Panc1 (cell line): Measurements from ENCODE around the gene DCTN2. TPM values are rescaled to one million over a fixed set of nuclear protein-coding genes. Genes with fewer than 3 reads are reported as not detected.

Source experiments
- ATAC-seq: fragments of 200-7000 bp; cut with Tn5 transposase; 2 replicates; pipeline ENCODE4 v1.9.1; 2020; ENCODE audit warnings: mild to moderate bottlenecking, moderate library complexity
- BruUV-seq: library from RNA; stranded (reverse); fragments of 400-500 nt; replicated peaks from 2 replicates; lab custom pipeline; 2021; lab: Mats Ljungman, UMichigan
- CTCF ChIA-PET: fragments of 300-600 bp; sonication (Branson Sonifier 250); formaldehyde crosslinking; loops from one replicate; lab custom pipeline; 2022; ENCODE audit warnings: antibody characterized with exemption; lab: Charles Lee
- POLR2A ChIA-PET: fragments of 300-600 bp; sonication (Branson Sonifier 250); formaldehyde crosslinking; loops from one replicate; lab custom pipeline; 2022; ENCODE audit warnings: antibody characterized with exemption; lab: Charles Lee
- DNase-seq: peaks from one replicate; pipeline ENCODE4 v3.0.0-alpha.2; 2010; ENCODE audit warnings: low read depth, low spot score
- H3K27ac ChIP-seq: 2 replicates; pipeline ENCODE4 v1.5.1; 2011; ENCODE audit warnings: mild to moderate bottlenecking, low read length, inconsistent platforms
- H3K27me3 ChIP-seq: fragments of 200-500 bp; sonication (Bioruptor generic); 2 replicates; pipeline ENCODE4 v1.6.0; 2014; ENCODE audit warnings: low read length, inconsistent platforms; ENCODE audit not compliant: control insufficient read depth, insufficient read depth
- H3K36me3 ChIP-seq: fragments of 200-500 bp; sonication (Bioruptor generic); 2 replicates; pipeline ENCODE4 v1.5.1; 2014; ENCODE audit warnings: inconsistent platforms, mild to moderate bottlenecking, low read length, moderate library complexity; ENCODE audit not compliant: control insufficient read depth, insufficient read depth
- H3K4me1 ChIP-seq: 2 replicates; pipeline ENCODE4 v1.5.1; 2011; ENCODE audit warnings: inconsistent platforms, mild to moderate bottlenecking, low read length, moderate library complexity; ENCODE audit not compliant: control insufficient read depth, insufficient read depth
- H3K4me3 ChIP-seq, 2 experiments: 2 replicates each; pipeline ENCODE4 v1.5.1; 2011 to 2012; ENCODE audit warnings: low read depth in 2 of 2, low read length in 2 of 2, mild to moderate bottlenecking in 2 of 2, inconsistent platforms in 1 of 2, moderate library complexity in 1 of 2
- H3K9me3 ChIP-seq: fragments of 200-500 bp; sonication (Bioruptor generic); 2 replicates; pipeline ENCODE4 v1.5.1; 2014; ENCODE audit warnings: low read depth, mild to moderate bottlenecking, inconsistent platforms, low read length, moderate library complexity; ENCODE audit not compliant: control insufficient read depth, insufficient read depth
- POLR2AphosphoS5 ChIP-seq: IDR thresholded peaks from 2 replicates; pipeline ENCODE4 v1.6.1; 2012; ENCODE audit warnings: mild to moderate bottlenecking, low read depth, low read length, moderate library complexity
- SIN3A ChIP-seq: IDR thresholded peaks from 2 replicates; pipeline ENCODE4 v1.6.1; 2012; ENCODE audit warnings: low read depth, mild to moderate bottlenecking, low read length, moderate library complexity, borderline replicate concordance; ENCODE audit not compliant: insufficient read depth
- TCF7L2 ChIP-seq: IDR thresholded peaks from 2 replicates; pipeline ENCODE4 v1.6.1; 2011; ENCODE audit warnings: mild to moderate bottlenecking, low read depth, low read length, inconsistent platforms
- in situ Hi-C: cut with HindIII; loops from 2 replicates; pipeline ENCODE4 v1.10.0; 2016; ENCODE audit warnings: low sequenced_read_pairs, low pct_unique_long_range_greater_than_20kb
- intact Hi-C: fragments of 100-400 bp; cut with micrococcal nuclease; formaldehyde crosslinking; loops from one replicate; pipeline ENCODE4 v1.10.0; 2022; ENCODE audit not compliant: unreplicated experiment
- total RNA-seq: library from RNA; stranded (reverse); gene quantifications from one replicate; pipeline ENCODE4 v1.2.1, GENCODE V29; 2021; ENCODE audit not compliant: unreplicated experiment
- TF ChIP-seq, protein P1 (sequence below): fragments of 450-650 bp; IDR thresholded peaks from 2 replicates; pipeline ENCODE4 v1.5.1; 2017; ENCODE audit warnings: mild to moderate bottlenecking
- TF ChIP-seq, protein P2 (sequence below), 2 experiments: IDR thresholded peaks; 2 replicates each; pipeline ENCODE4 v1.6.1; 2011 to 2012; ENCODE audit warnings: low read depth in 2 of 2, control low read depth in 1 of 2, low read length in 1 of 2, mild to moderate bottlenecking in 1 of 2, moderate library complexity in 1 of 2; ENCODE audit not compliant: insufficient read depth in 1 of 2

Gene DCTN2
- total RNA-seq, 1 experiment from 2014 or later, result 97.6 TPM

DNA sequence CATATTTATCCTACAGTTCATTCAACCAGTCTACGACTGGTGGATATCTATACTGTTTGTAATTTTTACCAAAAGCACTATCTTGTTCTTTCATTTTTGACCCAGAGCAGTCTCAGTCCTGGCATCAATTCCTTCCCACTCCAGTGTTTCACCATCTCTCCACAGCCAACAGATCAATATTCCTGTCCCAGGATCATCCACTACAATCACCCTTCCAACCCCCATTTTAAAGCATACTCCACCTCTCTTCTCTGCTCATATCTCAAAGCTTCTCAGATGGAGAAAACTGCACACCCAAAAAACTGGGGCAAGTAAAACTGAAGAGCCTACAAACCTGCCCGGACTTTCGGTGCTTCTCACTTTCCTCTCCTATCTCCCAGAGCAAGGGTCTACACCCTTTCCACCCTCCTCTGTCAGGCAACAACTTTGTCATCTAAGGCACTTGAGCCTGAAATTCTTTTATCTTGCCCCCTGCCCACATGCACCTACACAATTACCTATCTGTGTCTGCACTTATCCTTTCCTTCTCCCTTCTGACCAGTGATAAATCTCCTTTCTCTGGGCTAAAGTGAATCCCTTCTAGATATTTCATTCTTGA, 39.9 kb upstream of the DCTN2 start:
- H3K36me3 ChIP-seq, result peaks cover 3% of the 10 kb centered on the region; the same call in 1 of the 2 replicates
- intact Hi-C loops, result no loop called here
- POLR2A ChIA-PET, result no interaction called here
- in situ Hi-C loops, result no loop called here
- H3K4me3 ChIP-seq, result no peak overlapping the region
- H3K27ac ChIP-seq, result no peak overlapping the region
- BruUV-seq, result no TSS peak
- no peaks in the 10 kb centered on the region for H3K27me3 ChIP-seq
- TF ChIP-seq SIN3A (no peak), TCF7L2 (no peak), POLR2AphosphoS5 (no peak)
- TF ChIP-seq, protein P1, sequence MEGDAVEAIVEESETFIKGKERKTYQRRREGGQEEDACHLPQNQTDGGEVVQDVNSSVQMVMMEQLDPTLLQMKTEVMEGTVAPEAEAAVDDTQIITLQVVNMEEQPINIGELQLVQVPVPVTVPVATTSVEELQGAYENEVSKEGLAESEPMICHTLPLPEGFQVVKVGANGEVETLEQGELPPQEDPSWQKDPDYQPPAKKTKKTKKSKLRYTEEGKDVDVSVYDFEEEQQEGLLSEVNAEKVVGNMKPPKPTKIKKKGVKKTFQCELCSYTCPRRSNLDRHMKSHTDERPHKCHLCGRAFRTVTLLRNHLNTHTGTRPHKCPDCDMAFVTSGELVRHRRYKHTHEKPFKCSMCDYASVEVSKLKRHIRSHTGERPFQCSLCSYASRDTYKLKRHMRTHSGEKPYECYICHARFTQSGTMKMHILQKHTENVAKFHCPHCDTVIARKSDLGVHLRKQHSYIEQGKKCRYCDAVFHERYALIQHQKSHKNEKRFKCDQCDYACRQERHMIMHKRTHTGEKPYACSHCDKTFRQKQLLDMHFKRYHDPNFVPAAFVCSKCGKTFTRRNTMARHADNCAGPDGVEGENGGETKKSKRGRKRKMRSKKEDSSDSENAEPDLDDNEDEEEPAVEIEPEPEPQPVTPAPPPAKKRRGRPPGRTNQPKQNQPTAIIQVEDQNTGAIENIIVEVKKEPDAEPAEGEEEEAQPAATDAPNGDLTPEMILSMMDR, result no peak
- TF ChIP-seq, protein P2, sequence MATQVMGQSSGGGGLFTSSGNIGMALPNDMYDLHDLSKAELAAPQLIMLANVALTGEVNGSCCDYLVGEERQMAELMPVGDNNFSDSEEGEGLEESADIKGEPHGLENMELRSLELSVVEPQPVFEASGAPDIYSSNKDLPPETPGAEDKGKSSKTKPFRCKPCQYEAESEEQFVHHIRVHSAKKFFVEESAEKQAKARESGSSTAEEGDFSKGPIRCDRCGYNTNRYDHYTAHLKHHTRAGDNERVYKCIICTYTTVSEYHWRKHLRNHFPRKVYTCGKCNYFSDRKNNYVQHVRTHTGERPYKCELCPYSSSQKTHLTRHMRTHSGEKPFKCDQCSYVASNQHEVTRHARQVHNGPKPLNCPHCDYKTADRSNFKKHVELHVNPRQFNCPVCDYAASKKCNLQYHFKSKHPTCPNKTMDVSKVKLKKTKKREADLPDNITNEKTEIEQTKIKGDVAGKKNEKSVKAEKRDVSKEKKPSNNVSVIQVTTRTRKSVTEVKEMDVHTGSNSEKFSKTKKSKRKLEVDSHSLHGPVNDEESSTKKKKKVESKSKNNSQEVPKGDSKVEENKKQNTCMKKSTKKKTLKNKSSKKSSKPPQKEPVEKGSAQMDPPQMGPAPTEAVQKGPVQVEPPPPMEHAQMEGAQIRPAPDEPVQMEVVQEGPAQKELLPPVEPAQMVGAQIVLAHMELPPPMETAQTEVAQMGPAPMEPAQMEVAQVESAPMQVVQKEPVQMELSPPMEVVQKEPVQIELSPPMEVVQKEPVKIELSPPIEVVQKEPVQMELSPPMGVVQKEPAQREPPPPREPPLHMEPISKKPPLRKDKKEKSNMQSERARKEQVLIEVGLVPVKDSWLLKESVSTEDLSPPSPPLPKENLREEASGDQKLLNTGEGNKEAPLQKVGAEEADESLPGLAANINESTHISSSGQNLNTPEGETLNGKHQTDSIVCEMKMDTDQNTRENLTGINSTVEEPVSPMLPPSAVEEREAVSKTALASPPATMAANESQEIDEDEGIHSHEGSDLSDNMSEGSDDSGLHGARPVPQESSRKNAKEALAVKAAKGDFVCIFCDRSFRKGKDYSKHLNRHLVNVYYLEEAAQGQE (IDR thresholded peaks at IDR 0.05; ENCODE audit: insufficient read depth in 1 of 2, low read depth in 2 of 2, low read length in 1 of 2), result no peak
- ATAC-seq (no peak), DNase-seq (no peak)
- CTCF ChIA-PET, result no interaction called here
- no peaks in the 10 kb centered on the region for H3K9me3 ChIP-seq
- H3K4me1 ChIP-seq, result peaks cover 3% of the 10 kb centered on the region

DNA sequence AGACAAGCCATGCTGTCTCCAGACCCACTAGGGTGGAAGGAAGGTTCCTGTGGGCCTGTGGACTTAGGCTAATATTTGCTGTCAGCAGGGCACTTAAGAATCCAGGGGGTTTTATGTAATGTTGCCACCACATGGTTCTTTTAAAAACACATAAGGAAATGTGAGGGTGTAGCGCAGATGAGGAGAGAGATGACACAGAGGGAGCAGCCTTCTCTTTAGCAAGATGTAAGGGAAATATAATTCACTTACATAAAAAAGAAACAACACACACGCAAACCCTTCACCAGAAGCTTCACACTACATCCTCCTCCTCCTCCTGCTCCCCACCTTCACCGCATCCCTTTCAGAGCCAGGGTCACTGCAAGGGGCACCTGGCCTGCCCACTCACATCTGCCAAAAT, 39.1 kb upstream of the DCTN2 start:
- H3K9me3 ChIP-seq, result no peaks in the 10 kb centered on the region
- H3K27me3 ChIP-seq, result no peaks in the 10 kb centered on the region
- in situ Hi-C loops (no loop called here), intact Hi-C loops (no loop called here)
- CTCF ChIA-PET, result no interaction called here
- no peaks in the 10 kb centered on the region for H3K36me3 ChIP-seq
- POLR2A ChIA-PET, result no interaction called here
- ATAC-seq (no peak), DNase-seq (no peak)
- H3K27ac ChIP-seq, result no peak overlapping the region
- BruUV-seq, result no TSS peak
- H3K4me1 ChIP-seq, result peaks cover 3% of the 10 kb centered on the region; the same call in 1 of the 2 replicates
- H3K4me3 ChIP-seq, result no peak overlapping the region
- no peak for TF ChIP-seq SIN3A
- TF ChIP-seq, protein P1, result no peak
- no peak for TF ChIP-seq POLR2AphosphoS5
- TF ChIP-seq TCF7L2, result no peak
- TF ChIP-seq, protein P2 (IDR thresholded peaks at IDR 0.05; ENCODE audit: insufficient read depth in 1 of 2, low read depth in 2 of 2, low read length in 1 of 2), result no peak
